GM12865 (cell line): ENCODE measurements around the gene NRP2.

Source experiments
- DNase-seq: peaks from one replicate; pipeline ENCODE4 v3.0.0; 2010; ENCODE audit warnings: low read depth
- H3K4me3 ChIP-seq: 2 replicates; pipeline ENCODE4 v1.5.1; 2011; ENCODE audit warnings: mild to moderate bottlenecking, low read depth, low read length, control low read depth
- TF ChIP-seq, protein P1 (sequence below): IDR thresholded peaks from 2 replicates; pipeline ENCODE4 v1.5.1; 2011; ENCODE audit warnings: low read length, control low read depth, low read depth, inconsistent platforms; ENCODE audit not compliant: insufficient read depth; ENCODE audit errors: missing control alignments

The NRP2 gene

DNA sequence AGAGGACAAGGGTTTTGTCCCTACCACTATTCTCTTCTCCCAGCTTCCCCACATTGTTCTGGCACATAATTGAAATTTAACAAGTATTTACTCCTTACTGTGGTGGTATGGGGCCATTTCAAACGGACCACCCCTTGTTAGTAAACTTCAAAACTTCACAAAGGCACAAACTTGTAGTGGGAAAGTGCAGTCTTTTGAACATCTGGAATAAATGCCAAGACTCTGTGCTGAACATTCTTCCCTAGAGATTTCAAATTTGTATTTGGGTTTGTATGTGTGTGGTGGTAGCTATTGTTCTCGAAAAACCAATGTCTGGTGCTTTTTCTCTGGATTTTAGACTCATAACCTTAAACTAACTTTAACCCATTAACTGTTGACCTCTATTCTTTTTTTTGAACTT lies 151.6 kb downstream of the NRP2 start:
- TF ChIP-seq, protein P1, sequence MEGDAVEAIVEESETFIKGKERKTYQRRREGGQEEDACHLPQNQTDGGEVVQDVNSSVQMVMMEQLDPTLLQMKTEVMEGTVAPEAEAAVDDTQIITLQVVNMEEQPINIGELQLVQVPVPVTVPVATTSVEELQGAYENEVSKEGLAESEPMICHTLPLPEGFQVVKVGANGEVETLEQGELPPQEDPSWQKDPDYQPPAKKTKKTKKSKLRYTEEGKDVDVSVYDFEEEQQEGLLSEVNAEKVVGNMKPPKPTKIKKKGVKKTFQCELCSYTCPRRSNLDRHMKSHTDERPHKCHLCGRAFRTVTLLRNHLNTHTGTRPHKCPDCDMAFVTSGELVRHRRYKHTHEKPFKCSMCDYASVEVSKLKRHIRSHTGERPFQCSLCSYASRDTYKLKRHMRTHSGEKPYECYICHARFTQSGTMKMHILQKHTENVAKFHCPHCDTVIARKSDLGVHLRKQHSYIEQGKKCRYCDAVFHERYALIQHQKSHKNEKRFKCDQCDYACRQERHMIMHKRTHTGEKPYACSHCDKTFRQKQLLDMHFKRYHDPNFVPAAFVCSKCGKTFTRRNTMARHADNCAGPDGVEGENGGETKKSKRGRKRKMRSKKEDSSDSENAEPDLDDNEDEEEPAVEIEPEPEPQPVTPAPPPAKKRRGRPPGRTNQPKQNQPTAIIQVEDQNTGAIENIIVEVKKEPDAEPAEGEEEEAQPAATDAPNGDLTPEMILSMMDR: no peak
- H3K4me3 ChIP-seq: no peak overlapping the region
- DNase-seq: no peak

DNA sequence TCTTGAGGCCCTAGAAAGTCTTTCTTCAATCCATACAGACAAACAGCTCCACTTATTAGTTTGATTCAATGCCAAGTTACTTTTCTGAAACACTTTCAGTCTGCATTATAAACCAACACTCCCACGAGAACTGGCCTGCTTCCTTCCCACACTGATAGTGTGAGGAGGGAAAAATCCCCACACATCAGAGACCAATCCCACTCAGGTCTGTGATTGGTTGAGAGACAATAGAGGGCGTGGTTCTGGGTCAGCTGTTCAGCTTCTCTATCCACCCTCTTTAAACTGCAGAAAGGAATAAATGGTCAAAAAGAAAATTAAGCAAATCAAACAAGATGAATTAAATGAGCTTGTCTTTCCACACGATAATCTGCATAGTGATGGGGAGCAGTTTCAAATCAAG lies 152.5 kb downstream of the NRP2 start:
- TF ChIP-seq, protein P1: no peak
- DNase-seq: no peak
- no peak overlapping the region for H3K4me3 ChIP-seq

DNA sequence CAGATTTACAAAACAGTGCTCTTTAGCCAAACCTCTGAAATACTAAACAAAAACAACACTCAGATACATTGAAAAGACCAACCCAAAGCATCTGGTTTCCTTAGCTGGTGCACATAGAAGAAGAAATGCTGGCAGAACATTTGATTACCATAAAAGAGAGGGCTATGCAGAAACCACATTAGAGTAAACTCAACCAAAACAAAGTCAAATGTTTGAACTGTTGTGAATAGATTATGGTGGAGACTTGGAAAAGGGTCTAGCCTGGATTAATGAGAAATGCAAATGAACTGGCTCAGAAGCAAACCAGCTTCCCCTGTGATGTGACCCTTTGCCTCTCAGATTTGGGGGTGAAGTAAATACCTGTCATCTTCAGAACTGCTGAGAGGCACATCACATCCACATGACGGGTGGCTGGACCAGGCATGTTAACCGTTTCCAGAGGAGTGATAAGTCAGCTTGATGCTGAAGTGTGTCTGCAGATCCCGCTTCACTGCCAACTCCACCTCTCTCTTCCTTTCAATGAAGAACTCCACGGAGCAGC lies 153.0 kb downstream of the NRP2 start:
- DNase-seq: no peak
- TF ChIP-seq, protein P1: no peak
- H3K4me3 ChIP-seq: no peak overlapping the region

DNA sequence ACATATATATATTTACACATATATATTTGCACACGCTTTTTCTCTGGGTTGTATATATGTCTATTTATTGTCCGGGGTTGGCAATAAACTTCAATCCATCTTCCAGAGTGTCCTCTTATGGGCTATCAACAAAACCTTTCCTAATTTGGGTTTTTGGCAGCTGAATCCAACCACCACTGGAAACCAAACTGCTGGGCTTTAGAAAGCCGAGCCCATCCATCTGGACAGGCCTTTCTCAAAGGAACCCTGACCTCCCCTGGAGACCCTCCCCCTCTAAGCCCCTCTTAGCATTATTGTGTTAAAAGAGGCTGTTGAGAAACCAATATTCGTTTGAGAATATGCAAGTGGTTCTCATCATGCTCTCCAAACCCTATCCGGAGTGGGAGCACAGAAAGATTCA lies 153.6 kb downstream of the NRP2 start:
- H3K4me3 ChIP-seq: no peak overlapping the region
- no peak for DNase-seq
- TF ChIP-seq, protein P1: no peak

DNA sequence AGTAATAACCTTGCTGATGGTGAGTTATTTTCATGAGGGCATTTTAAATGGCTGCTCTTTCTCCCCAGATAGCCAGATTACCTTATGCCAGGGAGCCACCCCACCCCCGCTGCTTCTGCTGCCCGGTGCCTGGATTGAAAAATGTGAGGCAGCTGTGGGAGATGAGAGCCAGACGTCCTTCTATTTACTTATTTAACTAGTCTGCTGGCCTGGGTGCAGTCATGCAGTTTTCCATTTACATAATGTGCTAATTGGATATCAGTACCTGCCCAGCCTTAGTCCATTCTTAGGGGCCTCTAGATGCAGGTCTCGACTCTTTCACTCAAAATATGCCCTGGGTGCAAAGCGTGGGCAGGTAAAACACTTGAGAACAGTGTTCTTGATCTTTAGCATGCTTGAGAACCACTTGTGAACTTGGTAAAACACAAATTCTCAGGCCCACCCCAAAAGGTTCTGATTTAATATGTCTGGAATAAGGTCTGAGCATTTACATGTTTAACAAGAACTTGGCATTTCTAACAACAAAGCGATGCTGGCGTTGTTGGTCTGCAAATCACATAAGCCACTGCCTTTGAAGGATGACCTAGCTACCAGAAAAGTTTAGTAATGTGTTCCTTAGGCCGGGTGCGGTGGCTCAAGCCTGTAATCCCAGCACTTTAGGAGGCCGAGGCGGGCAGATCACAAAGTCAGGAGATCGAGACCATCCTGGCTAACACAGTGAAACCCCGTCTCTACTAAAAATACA lies 154.3 kb downstream of the NRP2 start:
- no peak overlapping the region for H3K4me3 ChIP-seq
- TF ChIP-seq, protein P1: no peak
- no peak for DNase-seq

DNA sequence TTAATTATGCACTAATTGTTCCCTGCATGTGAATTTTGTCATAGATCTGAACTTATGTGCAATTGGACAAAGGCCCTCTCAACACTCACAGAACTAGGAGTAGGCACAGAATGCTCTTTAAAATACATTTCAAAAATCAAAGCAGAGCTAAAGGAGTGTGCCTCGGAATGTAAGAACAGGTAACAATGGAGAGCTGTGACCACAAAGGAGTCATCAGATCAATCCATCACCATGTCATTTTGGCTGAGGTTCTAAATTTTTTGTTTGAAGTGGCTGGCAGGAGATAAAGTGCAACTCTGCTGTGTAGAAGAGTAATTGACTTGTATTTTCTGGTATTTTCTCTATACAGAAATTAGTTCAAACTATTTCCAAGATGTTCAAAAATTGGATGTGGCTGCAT lies 155.4 kb downstream of the NRP2 start:
- TF ChIP-seq, protein P1: no peak
- H3K4me3 ChIP-seq: no peak overlapping the region
- DNase-seq: no peak

DNA sequence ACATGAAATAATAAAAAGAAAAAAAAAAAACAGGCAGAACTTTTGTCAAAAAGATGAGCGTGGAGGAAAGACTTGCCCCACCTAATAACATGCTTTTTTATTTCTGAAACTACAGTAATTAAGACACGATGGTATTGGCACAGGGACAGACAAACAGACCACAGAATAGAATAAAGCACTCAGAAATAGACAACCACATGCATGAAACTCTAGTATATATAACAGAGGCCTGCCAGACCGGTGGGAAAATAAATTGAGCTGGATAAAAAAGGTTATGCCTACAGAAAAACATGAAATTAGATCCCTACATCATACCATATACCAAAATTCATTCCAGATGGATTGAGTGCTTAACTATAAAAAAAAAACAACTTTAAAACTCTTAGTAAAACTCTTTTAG lies 163.1 kb downstream of the NRP2 start:
- no peak overlapping the region for H3K4me3 ChIP-seq
- TF ChIP-seq, protein P1: no peak
- DNase-seq: no peak
